HepG2 (cell line): ENCODE measurements around the gene TAS1R1. TPM values are rescaled to one million over a fixed set of nuclear protein-coding genes. Genes with fewer than 3 reads are reported as not detected.

Experiments used
- CEBPG ChIP-seq: IDR thresholded peaks from 2 replicates; pipeline ENCODE4 v1.6.1; 2016
- CHD2 ChIP-seq: IDR thresholded peaks from 2 replicates; pipeline ENCODE4 v1.6.1; 2011; ENCODE audit warnings: low read depth, low read length, improper control_type of control experiment
- DMAP1 ChIP-seq: IDR thresholded peaks from 2 replicates; pipeline ENCODE4 v1.6.1; 2016
- DPF2 ChIP-seq: sonication (generic); formaldehyde crosslinking; IDR thresholded peaks from 2 replicates; pipeline ENCODE4 v1.4.0; 2020; ENCODE audit warnings: mild to moderate bottlenecking, low read depth, missing genetic modification reagents, borderline replicate concordance
- FOSL2 ChIP-seq: sonication (generic); formaldehyde crosslinking; IDR thresholded peaks from 2 replicates; pipeline ENCODE4 v1.4.0; 2020; ENCODE audit warnings: missing genetic modification reagents
- HMG20A ChIP-seq: IDR thresholded peaks from 2 replicates; pipeline ENCODE4 v1.6.1; 2016; ENCODE audit warnings: borderline replicate concordance
- IKZF4 ChIP-seq: sonication (generic); formaldehyde crosslinking; IDR thresholded peaks from 2 replicates; pipeline ENCODE4 v1.5.1; 2020; ENCODE audit warnings: borderline replicate concordance, mild to moderate bottlenecking, low read depth, missing genetic modification reagents; ENCODE audit errors: not compliant biosample characterization
- PCBP1 ChIP-seq: fragments of 200-400 bp; formaldehyde crosslinking; IDR thresholded peaks from 2 replicates; pipeline ENCODE4 v1.6.1; 2017; ENCODE audit warnings: mild to moderate bottlenecking, low read depth, low read length, borderline replicate concordance
- PHF20 ChIP-seq: sonication (generic); formaldehyde crosslinking; IDR thresholded peaks from 2 replicates; pipeline ENCODE4 v1.5.0; 2020; ENCODE audit warnings: mild to moderate bottlenecking, missing genetic modification reagents
- ZBTB1 ChIP-seq: sonication (generic); formaldehyde crosslinking; IDR thresholded peaks from 2 replicates; pipeline ENCODE4 v1.4.0; 2020; ENCODE audit warnings: missing genetic modification reagents, borderline replicate concordance
- ZNF678 ChIP-seq: sonication (generic); formaldehyde crosslinking; IDR thresholded peaks from 2 replicates; pipeline ENCODE4 v1.4.0; 2020; ENCODE audit warnings: mild to moderate bottlenecking, missing genetic modification reagents
- ZNF782 ChIP-seq: sonication (generic); formaldehyde crosslinking; IDR thresholded peaks from 2 replicates; pipeline ENCODE4 v1.4.0; 2020; ENCODE audit warnings: missing genetic modification reagents, mild to moderate bottlenecking, borderline replicate concordance
- ZSCAN21 ChIP-seq: sonication (generic); formaldehyde crosslinking; IDR thresholded peaks from 2 replicates; pipeline ENCODE4 v1.8.0; 2022; ENCODE audit warnings: mild to moderate bottlenecking, missing genetic modification reagents, moderate library complexity, borderline replicate concordance
- polyA plus RNA-seq, 8 experiments: library from polyadenylated mRNA; depleted of rRNA in 3 of 8; stranded (reverse) in 7 of 8; unstranded in 1 of 8; fragments of >200 nt; fragmentation: Illumina TruSeq in 4 of 8; extraction: Trizol in 4 of 8; gene quantifications; 2 replicates each; pipeline versions ENCODE4 v1.2.1 to v1.2.3, GENCODE V29; 2011 to 2016; ENCODE audit warnings: low read depth in 4 of 8, missing spikeins in 1 of 8, mixed read lengths in 1 of 8; ENCODE audit not compliant: insufficient read depth in 1 of 8
- total RNA-seq, 5 experiments: library from RNA; depleted of rRNA; stranded (reverse); fragments of >200 nt; fragmentation: Illumina TruSeq; extraction: Trizol; gene quantifications; 2 replicates each; pipeline ENCODE4 v1.2.3, GENCODE V29; 2016; ENCODE audit warnings: low read depth in 1 of 5
- TF ChIP-seq, protein P1 (sequence below): sonication (generic); formaldehyde crosslinking; IDR thresholded peaks from 2 replicates; pipeline ENCODE4 v1.5.0; 2020; ENCODE audit warnings: missing genetic modification reagents
- TF ChIP-seq, protein P2 (sequence below): fragments of 450-650 bp; IDR thresholded peaks from 2 replicates; pipeline ENCODE4 v1.6.1; 2017
- TF ChIP-seq, protein P3 (sequence below): sonication (generic); formaldehyde crosslinking; IDR thresholded peaks from 2 replicates; pipeline ENCODE4 v1.4.0; 2020; ENCODE audit warnings: missing genetic modification reagents
- TF ChIP-seq, protein P4 (sequence below): sonication (generic); formaldehyde crosslinking; IDR thresholded peaks from 2 replicates; pipeline ENCODE4 v1.5.1; 2020; ENCODE audit warnings: mild to moderate bottlenecking, missing genetic modification reagents, moderate library complexity
- TF ChIP-seq, protein P5 (sequence below): sonication (generic); formaldehyde crosslinking; IDR thresholded peaks from 2 replicates; pipeline ENCODE4 v1.4.0; 2020; ENCODE audit warnings: missing genetic modification reagents
- TF ChIP-seq, protein P6 (sequence below): sonication (generic); formaldehyde crosslinking; IDR thresholded peaks from 2 replicates; pipeline ENCODE4 v1.4.0; 2020; ENCODE audit warnings: mild to moderate bottlenecking, missing genetic modification reagents
- TF ChIP-seq, protein P7 (sequence below): sonication (generic); formaldehyde crosslinking; IDR thresholded peaks from 2 replicates; pipeline ENCODE4 v1.4.0; 2020; ENCODE audit warnings: missing genetic modification reagents

The TAS1R1 gene
- total and polyA plus RNA-seq, 2 of the 13 experiments (the other 11 are each of a cell fraction or from before 2014, with no cell fraction given), result 1.4 to 1.6 TPM

DNA sequence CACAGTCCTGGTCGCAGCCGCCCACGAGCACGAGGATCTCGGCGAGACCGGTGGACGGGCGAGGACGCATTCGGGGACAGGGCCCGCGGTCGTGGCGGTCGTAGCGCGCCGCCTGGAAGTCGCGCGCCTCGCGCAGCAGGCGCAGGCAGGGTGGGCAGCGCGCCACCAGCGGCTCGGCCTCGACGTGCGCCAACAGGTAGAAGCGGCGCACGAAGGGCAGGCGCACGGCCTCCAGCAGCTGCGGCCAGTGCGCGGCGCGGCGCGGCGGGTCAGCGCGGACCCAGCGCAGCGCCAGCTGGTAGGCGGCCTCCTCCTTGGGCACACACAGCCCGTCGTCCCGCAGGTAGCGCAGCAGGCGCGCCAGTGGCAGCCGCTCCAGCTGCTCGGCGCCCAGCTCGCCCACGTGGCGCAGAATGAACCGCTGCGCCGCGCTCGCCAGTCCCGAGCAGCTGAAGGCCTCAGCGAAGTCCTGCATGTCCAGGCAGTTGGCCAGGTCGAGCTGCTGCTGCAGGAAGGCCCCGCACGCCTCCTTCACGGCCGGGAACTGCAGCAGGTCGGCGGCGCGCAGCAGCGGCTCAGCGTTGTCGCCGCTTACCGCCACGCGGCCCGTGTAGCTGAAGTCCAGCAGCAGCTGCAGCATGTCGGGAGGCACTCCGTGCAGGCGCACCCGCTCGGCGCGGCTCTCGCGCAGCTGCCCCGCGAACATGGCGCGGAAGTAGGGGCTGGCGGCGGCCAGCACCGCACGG lies 47.0 kb downstream of the TAS1R1 start (continued):
- TF ChIP-seq, protein P1, sequence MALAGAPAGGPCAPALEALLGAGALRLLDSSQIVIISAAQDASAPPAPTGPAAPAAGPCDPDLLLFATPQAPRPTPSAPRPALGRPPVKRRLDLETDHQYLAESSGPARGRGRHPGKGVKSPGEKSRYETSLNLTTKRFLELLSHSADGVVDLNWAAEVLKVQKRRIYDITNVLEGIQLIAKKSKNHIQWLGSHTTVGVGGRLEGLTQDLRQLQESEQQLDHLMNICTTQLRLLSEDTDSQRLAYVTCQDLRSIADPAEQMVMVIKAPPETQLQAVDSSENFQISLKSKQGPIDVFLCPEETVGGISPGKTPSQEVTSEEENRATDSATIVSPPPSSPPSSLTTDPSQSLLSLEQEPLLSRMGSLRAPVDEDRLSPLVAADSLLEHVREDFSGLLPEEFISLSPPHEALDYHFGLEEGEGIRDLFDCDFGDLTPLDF (CRISPR knock-in tag), result no peak; the same call in 1 of the 2 replicates
- TF ChIP-seq, protein P2, sequence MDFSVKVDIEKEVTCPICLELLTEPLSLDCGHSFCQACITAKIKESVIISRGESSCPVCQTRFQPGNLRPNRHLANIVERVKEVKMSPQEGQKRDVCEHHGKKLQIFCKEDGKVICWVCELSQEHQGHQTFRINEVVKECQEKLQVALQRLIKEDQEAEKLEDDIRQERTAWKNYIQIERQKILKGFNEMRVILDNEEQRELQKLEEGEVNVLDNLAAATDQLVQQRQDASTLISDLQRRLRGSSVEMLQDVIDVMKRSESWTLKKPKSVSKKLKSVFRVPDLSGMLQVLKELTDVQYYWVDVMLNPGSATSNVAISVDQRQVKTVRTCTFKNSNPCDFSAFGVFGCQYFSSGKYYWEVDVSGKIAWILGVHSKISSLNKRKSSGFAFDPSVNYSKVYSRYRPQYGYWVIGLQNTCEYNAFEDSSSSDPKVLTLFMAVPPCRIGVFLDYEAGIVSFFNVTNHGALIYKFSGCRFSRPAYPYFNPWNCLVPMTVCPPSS, result no peak
- TF ChIP-seq, protein P3, sequence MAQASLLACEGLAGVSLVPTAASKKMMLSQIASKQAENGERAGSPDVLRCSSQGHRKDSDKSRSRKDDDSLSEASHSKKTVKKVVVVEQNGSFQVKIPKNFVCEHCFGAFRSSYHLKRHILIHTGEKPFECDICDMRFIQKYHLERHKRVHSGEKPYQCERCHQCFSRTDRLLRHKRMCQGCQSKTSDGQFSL (CRISPR knock-in tag), result peak; percentile 5; the same call in 1 of the 2 replicates
- TF ChIP-seq, protein P4, sequence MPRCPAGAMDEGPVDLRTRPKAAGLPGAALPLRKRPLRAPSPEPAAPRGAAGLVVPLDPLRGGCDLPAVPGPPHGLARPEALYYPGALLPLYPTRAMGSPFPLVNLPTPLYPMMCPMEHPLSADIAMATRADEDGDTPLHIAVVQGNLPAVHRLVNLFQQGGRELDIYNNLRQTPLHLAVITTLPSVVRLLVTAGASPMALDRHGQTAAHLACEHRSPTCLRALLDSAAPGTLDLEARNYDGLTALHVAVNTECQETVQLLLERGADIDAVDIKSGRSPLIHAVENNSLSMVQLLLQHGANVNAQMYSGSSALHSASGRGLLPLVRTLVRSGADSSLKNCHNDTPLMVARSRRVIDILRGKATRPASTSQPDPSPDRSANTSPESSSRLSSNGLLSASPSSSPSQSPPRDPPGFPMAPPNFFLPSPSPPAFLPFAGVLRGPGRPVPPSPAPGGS, result no peak; the same call in 1 of the 2 replicates
- TF ChIP-seq CEBPG, result no peak
- 0 out of 2 replicates have a peak, but pooled peaks have one; percentile 47 for TF ChIP-seq PHF20 (CRISPR knock-in tag)
- TF ChIP-seq ZSCAN21 (CRISPR knock-in tag), result peak; percentile 27; the same call in 1 of the 2 replicates
- no peak for TF ChIP-seq CHD2
- TF ChIP-seq ZNF678, result no peak; the same call in 1 of the 2 replicates
- TF ChIP-seq IKZF4, result peak; percentile 27
- TF ChIP-seq DPF2 (CRISPR knock-in tag), result no peak
- TF ChIP-seq HMG20A (CRISPR knock-in tag), result no peak
- no peak for TF ChIP-seq ZBTB1 (CRISPR knock-in tag)
- TF ChIP-seq, protein P5, sequence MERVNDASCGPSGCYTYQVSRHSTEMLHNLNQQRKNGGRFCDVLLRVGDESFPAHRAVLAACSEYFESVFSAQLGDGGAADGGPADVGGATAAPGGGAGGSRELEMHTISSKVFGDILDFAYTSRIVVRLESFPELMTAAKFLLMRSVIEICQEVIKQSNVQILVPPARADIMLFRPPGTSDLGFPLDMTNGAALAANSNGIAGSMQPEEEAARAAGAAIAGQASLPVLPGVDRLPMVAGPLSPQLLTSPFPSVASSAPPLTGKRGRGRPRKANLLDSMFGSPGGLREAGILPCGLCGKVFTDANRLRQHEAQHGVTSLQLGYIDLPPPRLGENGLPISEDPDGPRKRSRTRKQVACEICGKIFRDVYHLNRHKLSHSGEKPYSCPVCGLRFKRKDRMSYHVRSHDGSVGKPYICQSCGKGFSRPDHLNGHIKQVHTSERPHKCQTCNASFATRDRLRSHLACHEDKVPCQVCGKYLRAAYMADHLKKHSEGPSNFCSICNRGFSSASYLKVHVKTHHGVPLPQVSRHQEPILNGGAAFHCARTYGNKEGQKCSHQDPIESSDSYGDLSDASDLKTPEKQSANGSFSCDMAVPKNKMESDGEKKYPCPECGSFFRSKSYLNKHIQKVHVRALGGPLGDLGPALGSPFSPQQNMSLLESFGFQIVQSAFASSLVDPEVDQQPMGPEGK (CRISPR knock-in tag), result no peak
- no peak; the same call in 1 of the 2 replicates for TF ChIP-seq DMAP1 (CRISPR knock-in tag)
- no peak for TF ChIP-seq PCBP1
- no peak for TF ChIP-seq FOSL2
- no peak; the same call in 1 of the 2 replicates for TF ChIP-seq ZNF782
- TF ChIP-seq, protein P6, sequence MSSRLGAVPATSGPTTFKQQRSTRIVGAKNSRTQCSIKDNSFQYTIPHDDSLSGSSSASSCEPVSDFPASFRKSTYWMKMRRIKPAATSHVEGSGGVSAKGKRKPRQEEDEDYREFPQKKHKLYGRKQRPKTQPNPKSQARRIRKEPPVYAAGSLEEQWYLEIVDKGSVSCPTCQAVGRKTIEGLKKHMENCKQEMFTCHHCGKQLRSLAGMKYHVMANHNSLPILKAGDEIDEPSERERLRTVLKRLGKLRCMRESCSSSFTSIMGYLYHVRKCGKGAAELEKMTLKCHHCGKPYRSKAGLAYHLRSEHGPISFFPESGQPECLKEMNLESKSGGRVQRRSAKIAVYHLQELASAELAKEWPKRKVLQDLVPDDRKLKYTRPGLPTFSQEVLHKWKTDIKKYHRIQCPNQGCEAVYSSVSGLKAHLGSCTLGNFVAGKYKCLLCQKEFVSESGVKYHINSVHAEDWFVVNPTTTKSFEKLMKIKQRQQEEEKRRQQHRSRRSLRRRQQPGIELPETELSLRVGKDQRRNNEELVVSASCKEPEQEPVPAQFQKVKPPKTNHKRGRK (CRISPR knock-in tag), result no peak
- TF ChIP-seq, protein P7, sequence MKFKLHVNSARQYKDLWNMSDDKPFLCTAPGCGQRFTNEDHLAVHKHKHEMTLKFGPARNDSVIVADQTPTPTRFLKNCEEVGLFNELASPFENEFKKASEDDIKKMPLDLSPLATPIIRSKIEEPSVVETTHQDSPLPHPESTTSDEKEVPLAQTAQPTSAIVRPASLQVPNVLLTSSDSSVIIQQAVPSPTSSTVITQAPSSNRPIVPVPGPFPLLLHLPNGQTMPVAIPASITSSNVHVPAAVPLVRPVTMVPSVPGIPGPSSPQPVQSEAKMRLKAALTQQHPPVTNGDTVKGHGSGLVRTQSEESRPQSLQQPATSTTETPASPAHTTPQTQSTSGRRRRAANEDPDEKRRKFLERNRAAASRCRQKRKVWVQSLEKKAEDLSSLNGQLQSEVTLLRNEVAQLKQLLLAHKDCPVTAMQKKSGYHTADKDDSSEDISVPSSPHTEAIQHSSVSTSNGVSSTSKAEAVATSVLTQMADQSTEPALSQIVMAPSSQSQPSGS (CRISPR knock-in tag), result 0 out of 2 replicates have a peak, but pooled peaks have one; percentile 19
